NCI-H748 (cell line): ENCODE data around the gene SPTB.

Experiments used
- DNase-seq: peaks from one replicate; lab custom pipeline; 2025; ENCODE audit not compliant: unreplicated experiment; lab: John Stamatoyannopoulos, UW

Gene SPTB

GRCh38 chr14:64879635-64880220 is at the start of gene SPTB:
Gene SPTB, minus strand, starts transcription at chr14:64879907. Its CDS starts 56,813 bp downstream, at chr14:64823094.
- DNase-seq, result peak; percentile 91

- DNase-seq, result no peak
Observed at GRCh38 chr14:64929014-64929359, 49.3 kb upstream of the SPTB start.

DNA sequence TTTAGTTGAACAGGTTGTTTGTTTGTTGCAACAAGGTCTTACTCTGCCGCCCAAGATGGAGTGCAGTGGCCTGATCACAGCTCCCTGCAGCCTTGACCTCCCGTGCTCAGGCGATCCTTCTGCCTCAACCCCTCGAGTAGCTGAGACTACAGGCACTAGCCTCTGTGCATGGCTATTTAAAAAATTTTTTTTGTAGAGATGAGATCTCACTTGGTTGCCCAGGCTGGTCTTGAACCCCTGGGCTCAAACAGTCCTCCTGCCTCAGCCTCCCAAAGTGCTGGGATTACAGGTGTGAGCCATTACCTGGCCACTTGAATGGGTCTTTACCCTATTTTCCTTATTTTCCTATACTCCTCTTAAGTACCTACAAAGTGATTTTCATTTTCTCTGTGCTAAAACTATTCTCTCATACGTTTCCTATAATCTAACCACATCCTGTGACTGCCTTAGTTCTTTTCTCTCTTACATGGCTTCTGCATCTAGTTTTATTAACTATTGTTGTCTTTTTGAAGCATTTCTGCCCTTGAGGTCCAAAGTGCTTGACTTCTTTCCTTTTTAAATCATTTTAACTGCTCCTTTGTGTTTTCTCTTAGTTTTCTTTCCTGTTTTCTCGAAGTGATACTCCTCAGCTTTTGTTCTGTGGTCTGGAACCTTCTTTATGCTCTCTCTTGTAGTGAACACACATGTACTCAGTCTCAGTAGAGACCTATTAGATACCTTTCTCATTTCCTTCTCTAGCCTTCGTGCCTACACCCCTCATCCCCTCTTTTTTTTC is 48.7 kb upstream of the SPTB start:
- DNase-seq, result no peak

DNA sequence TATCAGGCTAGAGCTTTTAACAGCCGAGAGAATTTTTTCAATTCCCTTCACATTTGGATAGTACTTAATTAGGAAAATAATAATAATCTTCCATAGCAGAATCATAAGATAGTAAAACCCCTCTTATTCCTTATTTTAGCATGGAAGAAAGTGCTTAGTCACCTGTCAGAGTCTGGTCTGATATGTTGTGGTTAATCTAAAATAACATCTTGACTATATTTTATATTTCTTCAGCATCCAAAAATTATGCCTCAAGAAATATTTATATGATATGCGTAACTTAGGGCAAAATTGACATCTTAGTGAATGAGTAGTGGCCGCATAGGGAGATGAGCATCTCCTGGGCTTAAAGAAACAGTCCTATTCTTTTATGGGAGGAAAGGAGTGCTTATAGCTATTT is 47.3 kb upstream of the SPTB start:
- no peak for DNase-seq

- no peak for DNase-seq
Observed at GRCh38 chr14:64926398-64926995, 46.8 kb upstream of the SPTB start.

DNA sequence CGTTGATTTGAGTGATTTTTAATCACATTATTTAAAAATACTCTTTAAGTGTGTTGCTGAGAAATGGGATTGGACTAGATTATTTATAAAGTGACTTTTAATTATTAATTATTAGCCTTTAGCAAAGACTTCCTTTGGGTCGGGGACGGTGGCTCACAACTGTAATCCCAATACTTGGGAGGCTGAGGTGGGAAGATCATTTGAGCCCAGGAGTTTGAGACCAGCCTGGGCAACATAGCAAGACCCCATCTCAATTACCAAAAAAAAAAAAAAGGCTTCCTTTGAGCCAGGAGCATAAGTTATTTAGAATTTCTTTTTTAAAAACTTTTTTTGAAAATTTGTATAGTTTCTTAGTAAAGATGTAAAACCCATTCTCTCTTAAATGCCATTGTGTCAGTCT is 43.3 kb upstream of the SPTB start:
- DNase-seq, result no peak

GRCh38 chr14:64920465-64920864 is 40.8 kb upstream of the SPTB start:
- DNase-seq, result no peak

- no peak for DNase-seq
Observed at GRCh38 chr14:64919618-64920017, 39.9 kb upstream of the SPTB start.

DNA sequence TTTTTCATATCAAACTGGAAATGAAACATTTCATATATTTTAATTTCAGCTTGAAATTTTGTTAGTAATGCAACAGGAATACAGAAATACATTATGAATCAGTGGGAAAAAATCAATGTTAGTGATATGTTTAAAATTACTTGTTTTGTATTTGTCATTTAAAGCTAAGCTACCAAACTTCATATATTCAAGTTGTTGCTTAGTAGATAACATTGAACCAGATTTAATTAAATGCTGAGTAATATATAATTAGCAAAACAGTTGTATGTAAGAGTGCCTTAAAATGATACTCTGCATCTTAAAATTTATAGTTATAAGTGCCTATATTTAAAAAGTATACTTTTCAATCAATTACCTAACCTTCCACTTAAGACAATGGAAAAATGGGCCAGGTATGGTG is 39.5 kb upstream of the SPTB start:
- no peak for DNase-seq

- DNase-seq, result no peak
Observed at GRCh38 chr14:64918216-64918615, 38.5 kb upstream of the SPTB start.

DNA sequence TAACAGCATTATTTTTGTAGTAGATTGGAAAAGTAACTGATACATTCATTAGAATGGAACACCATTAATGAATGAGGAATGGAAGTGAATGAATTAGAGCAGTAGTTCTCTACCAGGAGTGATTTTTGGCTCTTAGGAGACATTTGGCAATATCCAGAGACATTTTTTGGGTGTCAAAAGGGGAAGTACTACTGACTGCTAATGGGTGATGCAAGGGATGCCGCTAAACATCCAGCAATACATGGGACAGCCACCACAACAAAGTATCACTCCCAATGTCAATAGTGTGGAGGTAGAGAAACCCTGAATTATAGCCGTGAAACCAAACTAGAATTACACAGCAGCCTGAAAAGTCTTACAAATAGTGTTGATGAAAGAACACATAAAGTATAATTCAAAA is 36.1 kb upstream of the SPTB start:
- DNase-seq, result no peak

GRCh38 chr14:64915029-64915424 is 35.3 kb upstream of the SPTB start:
- DNase-seq, result no peak

DNA sequence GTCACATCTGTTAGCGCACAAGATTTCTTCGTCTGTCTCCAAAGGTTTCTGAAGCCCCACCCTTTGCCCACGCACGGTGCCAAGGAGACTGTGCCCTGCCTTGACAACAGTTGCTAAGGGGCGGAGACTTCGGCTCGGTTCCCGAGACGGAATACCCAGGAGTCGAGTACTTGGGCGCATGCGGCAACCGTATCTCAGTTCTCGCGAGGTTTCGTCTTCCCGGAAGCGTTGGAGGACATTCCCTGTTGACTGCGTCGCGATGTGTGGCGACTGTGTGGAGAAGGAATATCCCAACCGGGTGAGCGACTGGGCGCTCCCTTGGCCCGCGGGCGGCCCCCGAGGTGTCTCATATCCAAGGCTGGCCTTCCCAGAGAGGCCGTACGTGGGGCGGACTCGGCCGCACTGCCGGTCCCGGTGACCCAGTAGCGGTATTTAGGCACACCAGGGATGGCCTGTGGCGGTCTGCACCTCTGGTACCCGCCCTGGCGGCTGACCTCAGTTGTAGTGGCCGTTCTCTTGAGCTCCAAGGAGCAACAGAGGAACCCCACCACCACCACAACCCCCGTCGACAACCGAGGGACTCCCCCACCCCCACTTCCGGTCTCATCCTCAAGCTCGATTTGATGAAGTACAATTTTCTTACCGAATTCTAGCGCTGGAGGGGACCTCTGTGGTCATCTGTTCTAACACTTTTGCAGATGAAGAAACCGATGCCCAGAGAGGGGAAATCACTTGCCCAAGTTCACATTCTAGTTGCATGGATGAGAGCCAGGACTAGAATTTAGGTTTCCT is 34.7 kb upstream of the SPTB start, which contains the start of gene CHURC1:
TSS of gene CHURC1 (plus strand) at position 219 of the 792 bp plus-strand sequence. CDS start at position 260, 41 bp downstream.
- peak; percentile 99 for DNase-seq

- DNase-seq, result peak; percentile 44
Observed at GRCh38 chr14:64913477-64913876, 33.8 kb upstream of the SPTB start.

DNA sequence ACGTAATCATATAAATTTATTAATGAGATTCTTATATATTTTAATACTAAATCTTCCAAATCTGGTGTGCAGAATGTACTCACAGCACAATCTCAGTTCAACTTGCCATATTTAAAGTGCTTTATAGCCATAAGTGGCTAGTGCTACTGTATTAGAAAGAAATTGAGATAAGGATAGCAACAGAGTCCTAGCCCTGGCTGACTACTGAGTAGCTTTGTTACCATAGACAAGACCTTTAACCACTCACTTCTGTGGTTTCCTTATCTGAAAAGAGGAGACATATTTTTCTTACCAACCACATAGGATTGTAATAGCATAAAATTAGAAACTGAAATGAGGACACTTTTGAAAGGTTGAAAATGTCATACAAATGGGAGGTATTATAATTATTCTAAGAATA is 32.6 kb upstream of the SPTB start:
- DNase-seq, result no peak

DNA sequence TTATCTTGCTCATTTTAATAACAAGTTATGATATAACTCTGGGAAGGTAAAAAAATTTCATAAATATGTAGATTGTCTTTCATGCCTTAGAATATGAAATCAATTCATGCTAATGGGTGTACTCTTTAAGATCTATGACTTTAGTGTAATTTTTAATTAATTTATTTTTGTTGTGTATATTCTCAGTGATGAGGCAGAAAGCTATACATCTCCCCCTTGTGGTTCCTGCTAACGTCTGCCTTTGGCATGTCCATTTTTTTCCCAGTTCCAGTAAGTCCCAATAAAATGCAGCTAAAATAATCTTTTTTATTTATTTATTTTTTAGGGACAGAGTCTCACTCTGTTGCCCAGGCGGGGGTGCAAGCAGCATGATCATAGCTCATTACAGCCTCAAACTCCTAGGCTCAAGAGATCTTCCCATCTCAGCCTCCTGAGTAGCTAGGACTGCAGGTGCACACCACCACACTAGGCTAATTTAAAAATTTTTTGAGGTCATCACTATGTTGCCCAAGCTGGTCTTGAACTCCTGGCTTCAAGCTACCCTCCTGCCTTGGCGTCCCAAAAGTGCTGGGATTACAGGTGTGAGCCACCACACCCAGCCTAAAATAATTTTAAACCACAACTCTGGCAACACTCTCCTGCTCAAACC is 31.3 kb upstream of the SPTB start:
- DNase-seq, result peak; percentile 32

DNA sequence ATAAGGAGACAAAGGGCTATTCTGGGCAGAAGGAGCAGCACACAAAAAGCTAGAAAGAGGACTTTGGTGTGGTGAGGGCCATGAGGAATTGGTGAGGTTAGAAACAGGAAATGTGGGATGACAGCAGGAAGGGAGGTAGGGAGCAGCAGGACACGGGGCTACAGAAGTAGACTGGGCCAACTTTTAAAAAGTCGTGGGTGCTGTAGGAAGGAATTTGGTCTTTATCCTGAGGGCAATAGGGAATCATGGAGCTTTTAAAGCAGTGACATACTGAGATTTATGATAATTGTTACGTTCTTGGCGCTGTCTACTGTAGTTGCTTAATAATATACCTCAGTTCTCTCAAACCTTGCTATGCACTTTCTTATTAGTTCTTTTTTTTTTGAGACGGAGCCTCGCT is 26.3 kb upstream of the SPTB start:
- no peak for DNase-seq

GRCh38 chr14:64899958-64900357 is 20.3 kb upstream of the SPTB start:
- no peak for DNase-seq

DNA sequence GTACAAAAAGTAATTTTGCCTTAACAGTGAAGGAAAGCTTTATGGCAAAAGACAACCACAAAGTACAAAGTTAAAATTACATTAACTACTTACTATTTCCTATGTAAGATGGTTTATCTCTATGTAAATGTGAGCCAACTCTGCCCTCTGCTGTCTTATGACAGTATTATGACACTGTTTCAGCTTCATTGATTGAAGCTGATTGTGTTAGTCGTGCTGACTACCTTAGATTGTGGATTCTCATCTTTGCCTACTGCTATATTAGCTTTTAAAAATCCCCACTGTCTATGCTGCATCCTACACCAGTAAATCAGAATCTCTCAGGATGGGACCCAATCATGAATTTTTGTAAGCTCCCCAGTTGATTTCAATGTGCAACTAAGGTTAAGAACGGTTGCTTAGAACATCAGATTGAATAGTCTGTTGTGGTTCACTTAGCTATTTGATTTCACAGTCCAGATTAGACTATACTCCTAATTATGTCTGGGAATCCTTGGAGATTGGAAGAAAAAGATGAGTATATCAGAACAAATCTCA is 12.2 kb upstream of the SPTB start:
- peak; percentile 76 for DNase-seq

DNA sequence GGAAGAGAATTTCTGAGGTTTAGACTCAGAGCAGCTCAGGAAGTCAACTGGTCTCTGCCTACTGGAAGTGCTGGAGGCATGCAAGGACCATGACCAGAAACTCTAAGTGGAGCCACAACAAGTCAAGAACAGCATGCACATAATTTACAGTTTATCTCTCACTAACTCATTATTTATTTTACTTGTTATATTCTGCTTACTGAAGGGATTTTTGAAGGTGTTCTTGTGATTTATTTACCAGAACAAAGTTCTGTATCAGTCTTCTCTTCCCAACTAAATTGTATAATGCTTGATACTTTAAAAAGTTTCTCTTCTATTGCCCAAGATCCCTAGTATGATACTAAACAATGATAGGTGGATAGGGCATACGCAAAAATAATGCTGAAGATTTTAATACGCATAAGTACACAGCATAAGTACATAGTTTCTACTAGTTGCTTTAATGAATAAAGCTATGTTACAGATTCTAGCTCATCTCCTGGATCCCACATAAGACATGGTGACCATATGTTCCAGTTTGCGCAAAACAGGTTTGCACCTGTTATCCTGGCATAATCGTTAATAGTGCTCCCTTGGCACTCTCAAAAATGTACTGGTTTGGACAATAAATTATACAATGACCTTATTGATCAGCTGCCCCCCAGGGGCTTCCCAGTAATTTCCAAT is 11.6 kb upstream of the SPTB start:
- no peak for DNase-seq
